GM21825 (cell line): ENCODE data around the gene MYO19.

Experiments used
- ATAC-seq: cut with Tn5 transposase; IDR thresholded peaks from one replicate; pipeline ENCODE4 v1.9.1; 2021; ENCODE audit warnings: mild to moderate bottlenecking, moderate library complexity; ENCODE audit not compliant: unreplicated experiment

The MYO19 gene

GRCh38 chr17:36534840-36535668, at the start of gene MYO19, which contains the start of gene PIGW:
Gene MYO19, minus strand, starts transcription at chr17:36534868. Its CDS starts 2,330 bp downstream, at chr17:36532538.
Gene PIGW, plus strand, starts transcription at chr17:36534987. Its CDS starts 2,115 bp downstream, at chr17:36537102.
- ATAC-seq: peak; percentile 63

GRCh38 chr17:36583787-36584186, 49.1 kb upstream of the MYO19 start:
- ATAC-seq: no peak

GRCh38 chr17:36578671-36579070, 44.0 kb upstream of the MYO19 start:
- no peak for ATAC-seq

GRCh38 chr17:36576793-36577192, 42.1 kb upstream of the MYO19 start:
- no peak for ATAC-seq

- ATAC-seq: no peak
Observed at GRCh38 chr17:36575028-36575427, 40.4 kb upstream of the MYO19 start.

GRCh38 chr17:36566081-36566480, 31.4 kb upstream of the MYO19 start:
- no peak for ATAC-seq

GRCh38 chr17:36553459-36553858, 18.8 kb upstream of the MYO19 start:
- ATAC-seq: no peak

GRCh38 chr17:36550491-36551417, 16.1 kb upstream of the MYO19 start:
- ATAC-seq: no peak

GRCh38 chr17:36547776-36548175, 13.1 kb upstream of the MYO19 start:
- ATAC-seq: no peak

GRCh38 chr17:36546418-36547093, 11.9 kb upstream of the MYO19 start:
- no peak for ATAC-seq

GRCh38 chr17:36545465-36546417, 11.1 kb upstream of the MYO19 start:
- ATAC-seq: peak; percentile 60

- no peak for ATAC-seq
Observed at GRCh38 chr17:36545077-36545464, 10.4 kb upstream of the MYO19 start.

- ATAC-seq: peak; percentile 51
Observed at GRCh38 chr17:36544307-36545076, 9.8 kb upstream of the MYO19 start, which contains the start of gene GGNBP2. Gene GGNBP2, plus strand, starts transcription at chr17:36544919. Its CDS starts 806 bp downstream, at chr17:36545725.

GRCh38 chr17:36544044-36544306, 9.3 kb upstream of the MYO19 start:
- peak; percentile 14 for ATAC-seq

- no peak for ATAC-seq
Observed at GRCh38 chr17:36542755-36543154, 8.1 kb upstream of the MYO19 start.

- ATAC-seq: no peak
Observed at GRCh38 chr17:36540696-36541095, 6.0 kb upstream of the MYO19 start.

- ATAC-seq: no peak
Observed at GRCh38 chr17:36535669-36536081, 1.0 kb upstream of the MYO19 start.

- peak; percentile 20 for ATAC-seq
Observed at GRCh38 chr17:36533935-36534839, 481 bp downstream of the MYO19 start.
